ENCODE results near the gene NCBP2L. TPM values are rescaled to one million over a fixed set of nuclear protein-coding genes. Genes with fewer than 3 reads are reported as not detected.

Gene NCBP2L
- total and polyA plus RNA-seq, 9 of the 15 experiments (the other 6 are each of a cell fraction or from before 2014, with no cell fraction given): not detected

DNA sequence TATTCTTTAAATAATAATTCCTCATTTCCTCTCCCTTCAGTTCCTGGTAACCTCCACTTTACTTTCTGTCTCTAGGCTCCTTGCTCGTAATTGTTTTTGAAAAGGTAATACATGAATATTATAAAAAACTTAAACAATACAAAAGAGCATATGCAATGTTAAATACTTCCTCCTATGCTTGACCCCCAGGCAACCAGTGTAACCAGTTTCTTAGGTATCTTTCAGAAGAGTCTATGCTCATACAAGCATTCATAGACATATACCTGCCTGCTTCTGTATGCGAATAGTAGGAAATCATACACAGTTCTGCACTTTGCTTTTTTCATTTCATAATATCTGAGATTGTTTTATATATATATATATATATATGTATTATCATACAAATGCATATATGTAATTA lies 45.5 kb downstream of the NCBP2L start:
- 0% methylated on average over 2 of the region's 2 CpGs for WGBS (ENCODE audit: insufficient coverage, low coverage, missing lambda C conversion rate)
- Histone ChIP-seq H3K4me1 (replicated peaks in 1 of 2; ENCODE audit: control insufficient read depth in 2 of 2, insufficient read depth in 2 of 2, low read length in 2 of 2) (peaks cover 0 to 12% of the 10 kb centered on the region in 2 experiments; a peak in 2 of 5 replicates), H4K20me1 (replicated peaks; ENCODE audit: control insufficient read depth, insufficient read depth, low read length) (no peaks in the 10 kb centered on the region), H3K9me3 (replicated peaks; ENCODE audit: control insufficient read depth, insufficient read depth, low read depth, low read length) (no peaks in the 10 kb centered on the region), H3K79me2 (ENCODE audit: control insufficient read depth, insufficient read depth, low read length) (no peaks in the 10 kb centered on the region), H3K9ac (ENCODE audit: insufficient read depth in 1 of 2, low read depth in 2 of 2, low read length in 2 of 2) (no peak overlapping the region), H3K36me3 (ENCODE audit: control insufficient read depth, insufficient read depth, low read length) (no peaks in the 10 kb centered on the region), H3K9me1 (ENCODE audit: control insufficient read depth, insufficient read depth, low read length) (no peaks in the 10 kb centered on the region), H3K27ac (ENCODE audit: extremely low read depth, low read depth, low read length) (no peak overlapping the region), H3K27me3 (ENCODE audit: control insufficient read depth in 2 of 2, insufficient read depth in 2 of 2, low read length in 2 of 2) (peaks cover 2 to 24% of the 10 kb centered on the region in 2 experiments; a peak in 2 of 5 replicates), H3K4me3 (no peak overlapping the region), H2AFZ (ENCODE audit: low read depth, low read length) (no peak overlapping the region), H3K4me2 (ENCODE audit: insufficient read depth, low read length) (no peak overlapping the region)
- no peak for DNase-seq (ENCODE audit: extremely low read depth in 1 of 4, low spot score in 3 of 4)
- ATAC-seq: no peak
- in situ Hi-C loops (cut with MboI): no loop called here
- no peak for FAIRE-seq
- TF ChIP-seq MCM3 (IDR thresholded peaks at IDR 0.05): no peak
- no peak for TF ChIP-seq PHF20 (IDR thresholded peaks at IDR 0.05; ENCODE audit: partially characterized antibody)
- TF ChIP-seq SMC3 (conservative IDR thresholded peaks at IDR 0.05; ENCODE audit: insufficient read depth, low read depth, low read length): no peak
- no peak for TF ChIP-seq RBM14 (IDR thresholded peaks at IDR 0.05; ENCODE audit: borderline replicate concordance, insufficient read depth, low read depth, low read length)
- no peak for TF ChIP-seq TAF7 (tag; IDR thresholded peaks at IDR 0.05)
- no peak for TF ChIP-seq SETDB1 (IDR thresholded peaks at IDR 0.05; ENCODE audit: low read length)
- TF ChIP-seq NCOA2 (IDR thresholded peaks at IDR 0.05; ENCODE audit: partially characterized antibody in 2 of 2): no peak
- TF ChIP-seq CCNT2 (IDR thresholded peaks at IDR 0.05; ENCODE audit: borderline replicate concordance, extremely low read depth, insufficient read length, low read depth, low read length): no peak
- TF ChIP-seq, protein P1, sequence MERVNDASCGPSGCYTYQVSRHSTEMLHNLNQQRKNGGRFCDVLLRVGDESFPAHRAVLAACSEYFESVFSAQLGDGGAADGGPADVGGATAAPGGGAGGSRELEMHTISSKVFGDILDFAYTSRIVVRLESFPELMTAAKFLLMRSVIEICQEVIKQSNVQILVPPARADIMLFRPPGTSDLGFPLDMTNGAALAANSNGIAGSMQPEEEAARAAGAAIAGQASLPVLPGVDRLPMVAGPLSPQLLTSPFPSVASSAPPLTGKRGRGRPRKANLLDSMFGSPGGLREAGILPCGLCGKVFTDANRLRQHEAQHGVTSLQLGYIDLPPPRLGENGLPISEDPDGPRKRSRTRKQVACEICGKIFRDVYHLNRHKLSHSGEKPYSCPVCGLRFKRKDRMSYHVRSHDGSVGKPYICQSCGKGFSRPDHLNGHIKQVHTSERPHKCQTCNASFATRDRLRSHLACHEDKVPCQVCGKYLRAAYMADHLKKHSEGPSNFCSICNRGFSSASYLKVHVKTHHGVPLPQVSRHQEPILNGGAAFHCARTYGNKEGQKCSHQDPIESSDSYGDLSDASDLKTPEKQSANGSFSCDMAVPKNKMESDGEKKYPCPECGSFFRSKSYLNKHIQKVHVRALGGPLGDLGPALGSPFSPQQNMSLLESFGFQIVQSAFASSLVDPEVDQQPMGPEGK (CRISPR knock-in tag; IDR thresholded peaks at IDR 0.05; ENCODE audit: borderline replicate concordance): no peak
- no peak for TF ChIP-seq MECOM (CRISPR knock-in tag; IDR thresholded peaks at IDR 0.05)
- no peak for TF ChIP-seq SMARCC2 (IDR thresholded peaks at IDR 0.05; ENCODE audit: low read depth)
- TF ChIP-seq NFE2 (IDR thresholded peaks at IDR 0.05; ENCODE audit: low read depth): no peak
- no peak for TF ChIP-seq THRAP3 (IDR thresholded peaks at IDR 0.05; ENCODE audit: borderline replicate concordance)
- TF ChIP-seq, protein P2, sequence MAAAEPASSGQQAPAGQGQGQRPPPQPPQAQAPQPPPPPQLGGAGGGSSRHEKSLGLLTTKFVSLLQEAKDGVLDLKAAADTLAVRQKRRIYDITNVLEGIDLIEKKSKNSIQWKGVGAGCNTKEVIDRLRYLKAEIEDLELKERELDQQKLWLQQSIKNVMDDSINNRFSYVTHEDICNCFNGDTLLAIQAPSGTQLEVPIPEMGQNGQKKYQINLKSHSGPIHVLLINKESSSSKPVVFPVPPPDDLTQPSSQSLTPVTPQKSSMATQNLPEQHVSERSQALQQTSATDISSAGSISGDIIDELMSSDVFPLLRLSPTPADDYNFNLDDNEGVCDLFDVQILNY (CRISPR knock-in tag; IDR thresholded peaks at IDR 0.05): no peak
- TF ChIP-seq PRMT5 (CRISPR knock-in tag; IDR thresholded peaks at IDR 0.05): no peak
- BruUV-seq (replicated peaks): no TSS peak
- CTCF ChIA-PET (ENCODE audit: low intra/inter-chr PET ratio): no interaction called here
- intact Hi-C loops (cut with micrococcal nuclease): no loop called here
- POLR2A ChIA-PET: no interaction called here
